Measurements from ENCODE around the gene KRTAP25-1.
A peak's percentile ranks its signal among the peaks of the same experiment; 100 is the strongest.

Gene KRTAP25-1

GRCh38 chr21:30269803-30270530, 19.3 kb downstream of the KRTAP25-1 start:
- no peak overlapping the region for H2BK12ac ChIP-seq (ENCODE audit: low read length)
- no peak overlapping the region for H3K4me2 ChIP-seq (ENCODE audit: low read length)
- no peak overlapping the region for H3K4ac ChIP-seq (ENCODE audit: low read depth, low read length)
- H3K14ac ChIP-seq (ENCODE audit: low read length), result no peak overlapping the region
- no peaks in the 10 kb centered on the region for H3K9me3 ChIP-seq (ENCODE audit: insufficient read depth, low read depth, low read length)
- H3K79me2 ChIP-seq (ENCODE audit: control insufficient read depth, insufficient read depth, low read length, poor library complexity), result no peaks in the 10 kb centered on the region
- H3K4me3 ChIP-seq (ENCODE audit: low read depth, low read length), result no peak overlapping the region
- no peak for DNase-seq
- no CpG with 5 or more reads among the region's 3 CpGs for WGBS (ENCODE audit: extremely low coverage, insufficient coverage, insufficient read length)
- no peaks in the 10 kb centered on the region for H3K79me1 ChIP-seq (ENCODE audit: low read length)
- H2BK120ac ChIP-seq (ENCODE audit: insufficient read depth, low read length, poor library complexity), result no peak overlapping the region
- no peak overlapping the region for H3K23ac ChIP-seq (ENCODE audit: low read length)
- no peak overlapping the region for H4K91ac ChIP-seq (ENCODE audit: low read depth, low read length)
- H3K9ac ChIP-seq (ENCODE audit: low read length), result no peak overlapping the region
- no peak overlapping the region for H3K18ac ChIP-seq (ENCODE audit: low read length)
- H2AK5ac ChIP-seq (ENCODE audit: low read length), result no peak overlapping the region
- H2BK5ac ChIP-seq (ENCODE audit: low read depth, low read length, poor library complexity), result no peak overlapping the region
- H3K27ac ChIP-seq (ENCODE audit: low read depth, low read length), result no peak overlapping the region
- no peaks in the 10 kb centered on the region for H3K36me3 ChIP-seq (ENCODE audit: control insufficient read depth in 1 of 2, insufficient read depth in 2 of 2, low read length in 2 of 2)
- H4K12ac ChIP-seq (ENCODE audit: low read depth, low read length), result no peak overlapping the region
- no peaks in the 10 kb centered on the region for H3K4me1 ChIP-seq (ENCODE audit: control insufficient read depth in 1 of 2, insufficient read depth in 2 of 2, low read length in 2 of 2)
- no peak overlapping the region for H2AFZ ChIP-seq (ENCODE audit: insufficient read depth, low read length, poor library complexity)
- H3K27me3 ChIP-seq (ENCODE audit: insufficient read depth, low read length), result no peaks in the 10 kb centered on the region
- H4K8ac ChIP-seq (ENCODE audit: low read depth, low read length), result no peak overlapping the region

GRCh38 chr21:30268608-30269197, 20.6 kb downstream of the KRTAP25-1 start:
- Histone ChIP-seq H3K27ac (ENCODE audit: low read depth, low read length) (no peak overlapping the region), H2BK120ac (ENCODE audit: insufficient read depth, low read length, poor library complexity) (no peak overlapping the region), H3K4me1 (ENCODE audit: control insufficient read depth in 1 of 2, insufficient read depth in 2 of 2, low read length in 2 of 2) (no peaks in the 10 kb centered on the region), H3K23ac (ENCODE audit: low read length) (no peak overlapping the region), H3K4ac (ENCODE audit: low read depth, low read length) (no peak overlapping the region), H3K18ac (ENCODE audit: low read length) (no peak overlapping the region), H3K14ac (ENCODE audit: low read length) (no peak overlapping the region), H3K79me2 (ENCODE audit: control insufficient read depth, insufficient read depth, low read length, poor library complexity) (no peaks in the 10 kb centered on the region), H2BK5ac (ENCODE audit: low read depth, low read length, poor library complexity) (no peak overlapping the region), H4K91ac (ENCODE audit: low read depth, low read length) (no peak overlapping the region), H3K36me3 (ENCODE audit: control insufficient read depth in 1 of 2, insufficient read depth in 2 of 2, low read length in 2 of 2) (no peaks in the 10 kb centered on the region), H4K12ac (ENCODE audit: low read depth, low read length) (no peak overlapping the region), H3K79me1 (ENCODE audit: low read length) (no peaks in the 10 kb centered on the region), H3K27me3 (ENCODE audit: insufficient read depth, low read length) (no peaks in the 10 kb centered on the region), H3K4me3 (ENCODE audit: low read depth, low read length) (no peak overlapping the region), H4K8ac (ENCODE audit: low read depth, low read length) (no peak overlapping the region), H2AFZ (ENCODE audit: insufficient read depth, low read length, poor library complexity) (no peak overlapping the region), H3K4me2 (ENCODE audit: low read length) (no peak overlapping the region), H3K9ac (ENCODE audit: low read length) (no peak overlapping the region), H2AK5ac (ENCODE audit: low read length) (no peak overlapping the region), H2BK12ac (ENCODE audit: low read length) (no peak overlapping the region), H3K9me3 (ENCODE audit: insufficient read depth, low read depth, low read length) (no peaks in the 10 kb centered on the region)
- DNase-seq, result peak in 1 of 2 donors; percentile 54
- no CpG with 5 or more reads among the region's 5 CpGs for WGBS (ENCODE audit: extremely low coverage, insufficient coverage, insufficient read length)

- Histone ChIP-seq H2BK5ac (ENCODE audit: low read depth, low read length, poor library complexity) (no peak overlapping the region), H2AK5ac (ENCODE audit: low read length) (no peak overlapping the region), H3K9me3 (ENCODE audit: insufficient read depth, low read depth, low read length) (no peaks in the 10 kb centered on the region), H3K4ac (ENCODE audit: low read depth, low read length) (no peak overlapping the region), H2AFZ (ENCODE audit: insufficient read depth, low read length, poor library complexity) (no peak overlapping the region), H3K79me2 (ENCODE audit: control insufficient read depth, insufficient read depth, low read length, poor library complexity) (no peaks in the 10 kb centered on the region), H3K36me3 (ENCODE audit: control insufficient read depth in 1 of 2, insufficient read depth in 2 of 2, low read length in 2 of 2) (no peaks in the 10 kb centered on the region), H3K27ac (ENCODE audit: low read depth, low read length) (no peak overlapping the region), H3K18ac (ENCODE audit: low read length) (no peak overlapping the region), H3K4me3 (ENCODE audit: low read depth, low read length) (no peak overlapping the region), H3K14ac (ENCODE audit: low read length) (no peak overlapping the region), H2BK12ac (ENCODE audit: low read length) (no peak overlapping the region), H3K23ac (ENCODE audit: low read length) (no peak overlapping the region), H3K79me1 (ENCODE audit: low read length) (no peaks in the 10 kb centered on the region), H3K4me2 (ENCODE audit: low read length) (no peak overlapping the region), H3K4me1 (ENCODE audit: control insufficient read depth in 1 of 2, insufficient read depth in 2 of 2, low read length in 2 of 2) (no peaks in the 10 kb centered on the region), H4K12ac (ENCODE audit: low read depth, low read length) (no peak overlapping the region), H4K91ac (ENCODE audit: low read depth, low read length) (no peak overlapping the region), H3K9ac (ENCODE audit: low read length) (no peak overlapping the region), H4K8ac (ENCODE audit: low read depth, low read length) (no peak overlapping the region), H3K27me3 (ENCODE audit: insufficient read depth, low read length) (no peaks in the 10 kb centered on the region), H2BK120ac (ENCODE audit: insufficient read depth, low read length, poor library complexity) (no peak overlapping the region)
- WGBS (ENCODE audit: extremely low coverage, insufficient coverage, insufficient read length), result no CpG with 5 or more reads among the region's 4 CpGs
- peak; percentile 39 to 87 for DNase-seq
Observed at GRCh38 chr21:30257773-30258172, 31.5 kb downstream of the KRTAP25-1 start.

GRCh38 chr21:30256100-30256499, 33.2 kb downstream of the KRTAP25-1 start:
- no peak overlapping the region for H3K23ac ChIP-seq (ENCODE audit: low read length)
- DNase-seq, result no peak
- no peak overlapping the region for H3K4me2 ChIP-seq (ENCODE audit: low read length)
- no peak overlapping the region for H4K8ac ChIP-seq (ENCODE audit: low read depth, low read length)
- H3K36me3 ChIP-seq (ENCODE audit: control insufficient read depth in 1 of 2, insufficient read depth in 2 of 2, low read length in 2 of 2), result no peaks in the 10 kb centered on the region
- H2BK12ac ChIP-seq (ENCODE audit: low read length), result no peak overlapping the region
- H3K4ac ChIP-seq (ENCODE audit: low read depth, low read length), result no peak overlapping the region
- H2BK120ac ChIP-seq (ENCODE audit: insufficient read depth, low read length, poor library complexity), result no peak overlapping the region
- H3K9ac ChIP-seq (ENCODE audit: low read length), result no peak overlapping the region
- H2BK5ac ChIP-seq (ENCODE audit: low read depth, low read length, poor library complexity), result no peak overlapping the region
- no peak overlapping the region for H3K27ac ChIP-seq (ENCODE audit: low read depth, low read length)
- H3K9me3 ChIP-seq (ENCODE audit: insufficient read depth, low read depth, low read length), result no peaks in the 10 kb centered on the region
- H2AFZ ChIP-seq (ENCODE audit: insufficient read depth, low read length, poor library complexity), result no peak overlapping the region
- no peak overlapping the region for H3K14ac ChIP-seq (ENCODE audit: low read length)
- H3K79me1 ChIP-seq (ENCODE audit: low read length), result no peaks in the 10 kb centered on the region
- H4K91ac ChIP-seq (ENCODE audit: low read depth, low read length), result no peak overlapping the region
- no peak overlapping the region for H4K12ac ChIP-seq (ENCODE audit: low read depth, low read length)
- H3K18ac ChIP-seq (ENCODE audit: low read length), result no peak overlapping the region
- no peaks in the 10 kb centered on the region for H3K4me1 ChIP-seq (ENCODE audit: control insufficient read depth in 1 of 2, insufficient read depth in 2 of 2, low read length in 2 of 2)
- H2AK5ac ChIP-seq (ENCODE audit: low read length), result no peak overlapping the region
- no CpG with 5 or more reads among the region's 4 CpGs for WGBS (ENCODE audit: extremely low coverage, insufficient coverage, insufficient read length)
- no peaks in the 10 kb centered on the region for H3K27me3 ChIP-seq (ENCODE audit: insufficient read depth, low read length)
- H3K79me2 ChIP-seq (ENCODE audit: control insufficient read depth, insufficient read depth, low read length, poor library complexity), result no peaks in the 10 kb centered on the region
- H3K4me3 ChIP-seq (ENCODE audit: low read depth, low read length), result no peak overlapping the region

Data from trophoblast cell (in vitro differentiated cells and primary cell).